Activated naive CD8-positive, alpha-beta T cell (primary cell): Measurements from ENCODE around the gene RAET1E.
"Not testable (repeated sequence)": the region's sequence is repeated elsewhere in the genome, so short reads cannot be mapped to it uniquely, and the experiment has no call there.

Experiments
- H3K27ac Mint-ChIP-seq: one replicate; pipeline ENCODE4 v1.8.0; 2021; ENCODE audit warnings: mixed read lengths
- H3K27me3 Mint-ChIP-seq: one replicate; pipeline ENCODE4 v1.8.0; 2021; ENCODE audit warnings: mixed read lengths
- H3K36me3 Mint-ChIP-seq: one replicate; pipeline ENCODE4 v1.8.0; 2021; ENCODE audit warnings: mixed read lengths
- H3K4me1 Mint-ChIP-seq: one replicate; pipeline ENCODE4 v1.8.0; 2021; ENCODE audit warnings: low read depth, mixed read lengths
- H3K4me3 Mint-ChIP-seq: one replicate; pipeline ENCODE4 v1.8.0; 2021; ENCODE audit warnings: mild to moderate bottlenecking, mixed read lengths
- H3K9me3 Mint-ChIP-seq: one replicate; pipeline ENCODE4 v1.8.0; 2021; ENCODE audit warnings: low read depth, mixed read lengths

RAET1E gene

DNA sequence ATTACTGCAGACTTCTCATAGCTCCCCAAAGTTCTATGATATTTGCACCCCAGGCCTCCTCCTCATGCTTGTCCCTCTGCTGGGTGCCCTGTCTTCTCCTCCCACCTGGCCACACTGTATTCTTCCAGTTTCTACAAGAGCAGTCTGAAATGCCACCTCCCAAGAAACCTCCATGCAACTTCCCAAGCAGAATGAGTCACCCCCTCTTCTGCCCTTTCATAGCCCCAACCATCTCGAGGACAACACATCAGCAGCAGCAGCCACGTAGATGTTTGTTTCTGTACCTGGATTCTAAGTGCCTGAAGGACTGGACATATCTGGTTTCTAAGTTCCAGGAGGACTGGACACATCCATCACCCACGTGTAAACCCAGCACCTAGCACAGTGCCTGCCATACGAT, 37.3 kb upstream of the RAET1E start:
- no peaks in the 10 kb centered on the region for H3K36me3 Mint-ChIP-seq
- H3K4me1 Mint-ChIP-seq, result peaks cover 12% of the 10 kb centered on the region
- peak overlapping the region; percentile 55 for H3K27ac Mint-ChIP-seq
- no peaks in the 10 kb centered on the region for H3K9me3 Mint-ChIP-seq
- no peak overlapping the region for H3K4me3 Mint-ChIP-seq
- peaks cover 60% of the 10 kb centered on the region for H3K27me3 Mint-ChIP-seq

DNA sequence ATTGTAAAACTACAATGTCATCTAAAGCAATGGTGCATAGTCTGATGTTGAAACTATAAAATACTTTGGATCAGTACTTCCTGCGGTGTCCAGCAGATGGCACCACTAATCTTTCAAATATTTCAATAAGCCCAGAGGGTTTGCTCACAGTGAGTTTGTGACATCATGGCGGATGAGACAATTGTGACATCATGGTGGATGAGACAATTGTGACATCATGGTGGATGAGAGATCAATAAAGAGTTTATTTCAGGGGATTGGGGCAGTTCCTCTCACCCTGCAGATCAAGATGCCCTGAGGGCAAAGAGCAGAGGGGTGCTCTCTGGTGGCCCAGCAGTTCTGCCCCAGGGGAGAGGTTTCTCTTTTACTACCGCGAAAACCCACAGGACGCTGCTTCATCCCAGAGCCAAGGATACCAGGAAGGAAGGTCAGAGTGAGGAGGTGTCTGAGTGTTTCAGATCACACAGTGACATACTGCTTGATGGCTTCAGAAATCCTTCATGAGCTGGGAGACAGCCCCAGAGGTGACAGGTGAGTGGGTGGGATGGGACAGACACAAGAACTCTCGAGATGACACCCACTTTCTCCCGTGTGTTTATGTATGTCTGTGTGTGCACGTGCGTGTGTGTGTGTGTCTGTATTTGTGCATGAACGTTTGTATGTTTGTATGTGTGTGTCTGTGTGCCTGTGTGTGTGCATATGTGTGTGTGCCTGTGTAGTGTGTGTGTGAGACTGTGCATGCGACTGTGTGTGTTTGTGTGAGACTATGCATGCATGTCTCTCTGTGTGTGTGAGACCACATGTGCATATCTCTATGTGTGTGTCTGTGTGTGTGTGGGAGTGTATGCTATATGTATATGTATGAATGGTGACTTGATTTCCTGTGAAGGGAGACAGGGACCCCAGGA, 36.6 kb upstream of the RAET1E start:
- H3K4me1 Mint-ChIP-seq, result peaks cover 11% of the 10 kb centered on the region
- H3K27me3 Mint-ChIP-seq, result peaks cover 63% of the 10 kb centered on the region
- H3K9me3 Mint-ChIP-seq, result no peaks in the 10 kb centered on the region
- no peak overlapping the region for H3K27ac Mint-ChIP-seq
- H3K36me3 Mint-ChIP-seq, result no peaks in the 10 kb centered on the region
- no peak overlapping the region for H3K4me3 Mint-ChIP-seq

DNA sequence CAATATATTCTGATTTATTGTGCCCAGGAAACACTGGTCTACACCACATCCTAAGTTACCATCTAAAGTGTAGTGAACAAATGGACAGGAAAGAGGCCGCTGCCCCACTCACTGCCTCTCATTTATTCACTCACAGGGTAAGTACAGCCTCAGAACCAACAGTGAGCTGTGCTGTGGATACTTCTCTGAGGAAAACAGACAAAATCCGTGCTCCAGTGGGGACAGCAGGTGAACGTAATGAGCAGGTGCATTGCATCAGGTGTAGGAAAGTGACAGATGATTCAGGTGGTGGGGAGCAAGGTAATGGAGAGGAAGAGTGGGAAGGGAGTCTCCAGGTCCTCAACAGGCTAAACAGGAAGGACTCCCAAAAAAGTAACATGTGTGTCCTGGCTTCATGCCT, 35.5 kb upstream of the RAET1E start:
- Mint-ChIP-seq H3K27me3 (peaks cover 66% of the 10 kb centered on the region), H3K9me3 (no peaks in the 10 kb centered on the region), H3K4me1 (peaks cover 4% of the 10 kb centered on the region), H3K27ac (no peak overlapping the region), H3K36me3 (no peaks in the 10 kb centered on the region), H3K4me3 (no peak overlapping the region)

DNA sequence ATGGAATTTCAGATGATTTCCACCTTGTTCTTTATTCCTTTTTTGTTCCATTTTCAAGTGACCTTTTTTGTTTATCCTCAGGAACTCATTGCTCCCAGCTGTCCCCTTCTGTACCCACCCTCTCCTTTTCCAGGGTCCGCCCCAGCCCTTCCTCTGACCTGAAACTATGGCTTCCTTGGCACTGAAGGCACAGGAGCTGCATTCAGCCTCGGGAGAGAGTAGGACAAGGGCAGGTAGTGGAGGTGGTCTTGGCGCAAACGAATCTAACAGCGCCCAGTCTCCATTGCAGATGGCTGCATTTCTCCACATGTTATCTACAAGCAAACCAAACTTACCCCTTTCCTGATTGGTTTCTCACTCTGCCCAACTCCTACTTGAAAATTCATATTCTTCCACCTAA, 35.1 kb upstream of the RAET1E start:
- Mint-ChIP-seq H3K27me3 (peaks cover 70% of the 10 kb centered on the region), H3K4me1 (peaks cover 2% of the 10 kb centered on the region), H3K9me3 (no peaks in the 10 kb centered on the region), H3K36me3 (no peaks in the 10 kb centered on the region), H3K4me3 (no peak overlapping the region), H3K27ac (no peak overlapping the region)

DNA sequence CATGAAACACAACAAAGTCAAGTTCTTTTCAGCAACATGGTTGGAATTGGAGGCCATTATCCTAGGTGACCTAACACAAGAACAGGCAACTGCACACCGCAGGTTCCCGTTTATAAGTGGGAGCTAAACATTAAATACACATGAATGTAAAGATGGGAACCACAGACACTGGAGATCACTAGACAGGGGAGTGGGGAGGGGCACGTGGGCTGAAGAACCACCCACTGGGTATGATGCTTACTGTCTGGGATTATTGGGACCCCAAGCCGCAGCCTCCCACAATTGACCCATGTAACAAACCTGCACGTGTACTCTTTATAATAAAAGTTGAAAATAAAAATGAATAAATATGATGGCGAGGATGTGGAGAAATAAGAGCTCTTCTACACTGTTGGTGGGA, 33.6 kb upstream of the RAET1E start:
- Mint-ChIP-seq H3K27ac (no peak overlapping the region), H3K4me1 (no peaks in the 10 kb centered on the region), H3K36me3 (no peaks in the 10 kb centered on the region), H3K27me3 (peaks cover 67% of the 10 kb centered on the region), H3K9me3 (no peaks in the 10 kb centered on the region), H3K4me3 (no peak overlapping the region)

DNA sequence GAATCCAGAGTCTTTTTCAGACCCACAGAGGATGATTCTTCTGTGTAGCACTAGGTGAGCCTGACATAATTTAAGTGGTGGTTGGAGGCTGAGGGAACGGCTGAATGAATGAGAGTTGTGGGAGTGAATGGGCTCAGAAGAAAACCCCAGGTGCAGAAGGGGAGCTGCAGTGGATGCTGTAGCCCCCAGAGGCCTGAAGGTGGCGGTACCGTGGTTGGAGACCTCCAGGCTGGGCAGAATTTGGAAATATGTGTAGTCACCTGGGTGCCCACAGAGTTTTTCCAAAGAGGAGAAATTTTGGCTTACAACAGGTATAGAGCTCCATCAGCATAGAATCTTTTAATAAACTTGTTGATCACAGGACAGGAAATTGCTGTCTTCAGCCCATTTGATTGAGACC, 31.5 kb upstream of the RAET1E start:
- Mint-ChIP-seq H3K9me3 (no peaks in the 10 kb centered on the region), H3K27ac (no peak overlapping the region), H3K27me3 (peaks cover 66% of the 10 kb centered on the region), H3K36me3 (no peaks in the 10 kb centered on the region), H3K4me1 (peaks cover 8% of the 10 kb centered on the region), H3K4me3 (no peak overlapping the region)

DNA sequence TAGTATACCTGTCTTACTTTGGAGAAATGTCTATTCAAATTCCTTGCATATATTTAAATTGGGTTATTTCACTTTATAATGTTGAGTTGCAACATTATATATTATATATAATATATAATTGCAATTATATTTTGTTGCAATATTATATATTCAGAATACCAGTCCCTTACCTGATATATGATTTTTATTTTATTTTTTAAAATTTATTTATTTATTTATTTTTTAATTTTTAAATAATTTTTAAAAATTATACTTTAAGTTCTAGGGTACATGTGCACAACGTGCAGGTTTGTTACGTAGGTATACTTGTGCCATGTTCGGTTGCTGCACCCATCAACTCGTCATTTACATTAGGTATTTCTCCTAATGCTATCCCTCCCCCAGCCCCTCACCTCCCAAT, 29.1 kb upstream of the RAET1E start:
- H3K27ac Mint-ChIP-seq, H3K9me3 Mint-ChIP-seq, H3K4me3 Mint-ChIP-seq, H3K36me3 Mint-ChIP-seq: not testable (repeated sequence)
- Mint-ChIP-seq H3K4me1 (peaks cover 19% of the 10 kb centered on the region), H3K27me3 (peaks cover 68% of the 10 kb centered on the region)

DNA sequence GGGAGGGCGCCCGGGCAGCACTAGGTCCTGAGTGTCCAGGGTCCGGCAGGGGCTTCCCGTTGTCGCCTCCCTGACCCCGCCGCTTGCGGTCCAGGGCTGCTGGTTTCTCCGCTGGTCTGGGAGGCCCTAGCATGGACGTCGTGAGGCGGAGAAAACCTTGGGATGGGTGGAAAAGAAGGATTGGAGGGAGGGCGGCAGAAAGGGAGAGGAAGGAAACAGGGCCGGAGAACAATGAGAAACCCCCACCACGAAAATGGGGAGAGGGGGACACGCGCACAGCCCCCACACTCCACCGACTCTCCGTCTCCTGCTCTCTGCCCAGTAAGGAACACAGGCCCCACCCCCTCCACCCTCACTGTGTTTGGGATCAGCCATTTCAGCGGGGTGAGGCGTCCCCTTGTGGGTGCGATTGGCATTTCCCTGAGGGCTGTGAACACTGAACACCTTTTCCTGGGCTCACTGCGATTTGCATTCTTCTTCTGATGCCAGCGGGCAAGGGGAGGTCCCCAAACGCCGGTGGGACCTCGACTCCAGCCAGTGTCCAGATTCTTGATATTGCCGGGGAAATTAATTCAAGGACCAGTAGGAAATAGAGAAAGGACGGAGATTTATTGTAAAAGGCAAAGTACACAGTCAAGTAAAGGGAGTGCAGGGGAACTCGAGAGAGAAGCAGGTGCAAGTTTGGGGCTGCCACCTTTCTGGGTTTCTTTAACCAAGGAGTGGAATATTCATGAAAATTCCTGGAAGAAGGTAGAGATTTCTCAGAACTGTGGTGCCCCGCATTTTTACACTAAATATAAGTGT, 28.3 kb upstream of the RAET1E start:
- Mint-ChIP-seq H3K4me3 (peak overlapping the region; percentile 1), H3K27me3 (peaks cover 69% of the 10 kb centered on the region), H3K36me3 (no peaks in the 10 kb centered on the region), H3K4me1 (peaks cover 20% of the 10 kb centered on the region), H3K27ac (no peak overlapping the region), H3K9me3 (no peaks in the 10 kb centered on the region)

DNA sequence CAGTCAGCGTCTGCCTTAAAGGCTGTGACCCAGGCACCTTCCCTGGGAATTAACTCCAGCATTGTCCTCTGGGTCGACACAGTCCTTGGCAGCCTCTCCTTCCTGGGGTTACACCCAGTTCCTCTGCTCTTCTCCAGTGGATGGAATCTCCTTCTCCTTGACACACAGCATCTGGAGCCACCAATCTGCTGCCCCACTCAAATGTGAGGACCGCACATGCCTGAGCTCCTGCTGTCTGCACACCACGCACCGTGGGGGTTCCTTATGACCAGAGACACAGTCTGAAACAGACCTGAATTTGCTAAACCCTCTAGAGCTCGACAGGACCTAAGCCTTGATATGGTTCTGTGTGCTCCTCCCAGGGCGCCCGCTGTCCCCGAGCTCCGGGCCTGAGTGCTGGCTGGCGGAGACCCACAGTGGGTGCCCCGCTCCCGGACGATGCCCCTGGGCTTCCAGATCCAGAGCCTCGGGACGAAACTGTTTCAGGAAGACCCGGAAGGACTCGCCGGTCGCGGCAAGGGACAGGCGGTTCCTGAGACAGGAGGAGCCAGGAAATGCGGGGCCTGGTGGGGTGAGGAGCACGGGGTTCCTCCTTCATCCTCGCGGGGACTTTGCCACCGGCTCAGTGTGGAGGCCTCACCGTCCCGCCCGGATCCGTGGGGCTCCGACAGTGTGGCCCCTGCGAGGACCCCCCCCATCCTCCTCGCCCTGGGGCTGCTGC, 27.5 kb upstream of the RAET1E start:
- peaks cover 69% of the 10 kb centered on the region for H3K27me3 Mint-ChIP-seq
- H3K4me3 Mint-ChIP-seq, result peak overlapping the region; percentile 67
- no peak overlapping the region for H3K27ac Mint-ChIP-seq
- H3K9me3 Mint-ChIP-seq, result no peaks in the 10 kb centered on the region
- H3K4me1 Mint-ChIP-seq, result peaks cover 20% of the 10 kb centered on the region
- H3K36me3 Mint-ChIP-seq, result peaks cover 3% of the 10 kb centered on the region

DNA sequence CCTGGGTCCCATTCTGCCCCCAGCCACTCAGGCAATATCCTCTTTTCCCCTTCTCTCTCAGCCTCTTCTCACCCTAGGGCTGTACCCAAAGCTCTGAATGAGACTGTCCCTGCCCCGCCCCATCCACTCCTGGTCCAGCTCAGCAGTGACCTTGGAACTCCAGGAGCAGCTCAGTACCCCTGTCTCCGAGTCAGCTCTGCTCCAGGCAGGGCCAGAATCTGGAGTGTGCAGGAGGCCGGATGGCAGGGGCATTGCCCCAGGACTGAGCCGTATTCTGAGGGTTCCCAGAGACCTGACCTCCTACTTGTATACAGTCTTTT, 27.0 kb upstream of the RAET1E start:
- H3K4me1 Mint-ChIP-seq, result peaks cover 20% of the 10 kb centered on the region
- no peaks in the 10 kb centered on the region for H3K9me3 Mint-ChIP-seq

DNA sequence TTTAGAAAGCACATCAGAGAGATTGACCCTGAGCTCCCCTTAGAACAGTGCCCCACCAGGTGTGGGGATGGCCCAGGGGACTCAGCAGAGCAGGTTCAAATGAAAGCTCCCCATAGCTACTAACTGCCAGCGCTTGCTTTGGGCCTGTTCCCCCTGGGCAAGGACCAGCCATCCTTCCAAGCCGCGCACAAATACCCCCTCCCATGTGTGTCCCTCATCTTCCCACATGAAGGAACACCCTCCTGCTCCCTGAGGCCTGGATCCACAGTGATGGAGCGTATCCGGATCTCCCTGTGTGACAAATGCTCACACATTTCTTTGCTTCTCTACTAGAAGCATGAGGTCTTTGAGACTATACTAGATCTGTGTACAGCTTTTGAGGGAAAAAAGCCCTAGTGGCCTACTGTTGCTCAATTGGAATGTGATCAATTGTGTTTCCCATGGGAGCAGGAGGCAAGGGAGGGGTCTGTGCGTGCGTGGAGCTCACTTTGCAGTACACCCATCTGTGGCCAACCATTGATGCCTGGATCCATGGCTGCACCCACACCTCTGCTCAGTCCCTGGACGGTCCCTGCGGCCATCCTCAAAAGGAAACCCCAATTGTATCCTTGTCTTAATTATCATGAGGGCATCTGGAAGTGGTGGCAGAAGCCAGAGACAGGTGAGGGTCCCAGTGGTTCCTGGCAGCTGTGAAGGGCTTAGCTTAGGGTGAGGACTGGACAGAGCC, 26.5 kb upstream of the RAET1E start:
- Mint-ChIP-seq H3K27me3 (peaks cover 65% of the 10 kb centered on the region), H3K4me1 (peaks cover 20% of the 10 kb centered on the region), H3K4me3 (peak overlapping the region; percentile 63)

More for the DNA sequence above, 27.0 kb upstream of the RAET1E start:
- H3K27me3 Mint-ChIP-seq, result peaks cover 68% of the 10 kb centered on the region
- no peak overlapping the region for H3K27ac Mint-ChIP-seq
- H3K36me3 Mint-ChIP-seq, result peaks cover 3% of the 10 kb centered on the region
- peak overlapping the region; percentile 67 for H3K4me3 Mint-ChIP-seq

DNA sequence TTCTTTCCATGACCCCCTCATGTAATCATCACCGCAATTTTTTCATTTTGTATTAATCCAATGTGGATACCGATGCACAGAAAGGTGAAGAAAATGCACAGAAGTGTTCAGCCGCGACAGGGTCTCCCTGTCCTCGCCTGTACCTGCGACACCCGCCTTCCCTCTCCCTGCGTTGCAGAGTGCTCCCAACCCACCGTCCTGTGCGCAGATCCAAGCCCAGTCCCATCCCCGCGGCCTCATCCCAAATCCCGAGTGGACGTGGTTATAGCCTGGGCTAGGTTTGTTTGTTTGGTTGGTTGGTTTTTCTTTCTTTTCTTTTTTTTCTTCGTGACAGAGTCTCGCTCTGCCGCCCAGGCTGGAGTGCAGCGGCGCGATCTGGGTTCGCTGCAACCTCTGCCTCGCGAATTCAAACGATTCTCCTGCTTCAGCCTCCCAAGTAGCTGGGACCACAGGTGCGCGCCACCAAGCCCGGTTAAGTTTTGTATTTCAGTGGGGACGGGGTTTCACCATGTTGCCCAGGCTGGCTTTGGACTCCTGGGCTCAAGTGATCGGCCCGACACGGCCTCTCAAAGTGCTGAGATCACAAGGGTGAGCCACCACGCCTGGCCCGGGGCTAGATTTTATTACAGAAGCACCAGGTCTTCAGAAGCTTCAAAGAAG, 25.5 kb upstream of the RAET1E start:
- no peaks in the 10 kb centered on the region for H3K9me3 Mint-ChIP-seq
- H3K27me3 Mint-ChIP-seq, result peaks cover 59% of the 10 kb centered on the region
- H3K4me1 Mint-ChIP-seq, result peaks cover 20% of the 10 kb centered on the region
- H3K4me3 Mint-ChIP-seq, result peak overlapping the region; percentile 87
- H3K27ac Mint-ChIP-seq, result no peak overlapping the region
- peaks cover 3% of the 10 kb centered on the region for H3K36me3 Mint-ChIP-seq

More for the DNA sequence above, 26.5 kb upstream of the RAET1E start:
- peaks cover 3% of the 10 kb centered on the region for H3K36me3 Mint-ChIP-seq
- no peak overlapping the region for H3K27ac Mint-ChIP-seq
- no peaks in the 10 kb centered on the region for H3K9me3 Mint-ChIP-seq

DNA sequence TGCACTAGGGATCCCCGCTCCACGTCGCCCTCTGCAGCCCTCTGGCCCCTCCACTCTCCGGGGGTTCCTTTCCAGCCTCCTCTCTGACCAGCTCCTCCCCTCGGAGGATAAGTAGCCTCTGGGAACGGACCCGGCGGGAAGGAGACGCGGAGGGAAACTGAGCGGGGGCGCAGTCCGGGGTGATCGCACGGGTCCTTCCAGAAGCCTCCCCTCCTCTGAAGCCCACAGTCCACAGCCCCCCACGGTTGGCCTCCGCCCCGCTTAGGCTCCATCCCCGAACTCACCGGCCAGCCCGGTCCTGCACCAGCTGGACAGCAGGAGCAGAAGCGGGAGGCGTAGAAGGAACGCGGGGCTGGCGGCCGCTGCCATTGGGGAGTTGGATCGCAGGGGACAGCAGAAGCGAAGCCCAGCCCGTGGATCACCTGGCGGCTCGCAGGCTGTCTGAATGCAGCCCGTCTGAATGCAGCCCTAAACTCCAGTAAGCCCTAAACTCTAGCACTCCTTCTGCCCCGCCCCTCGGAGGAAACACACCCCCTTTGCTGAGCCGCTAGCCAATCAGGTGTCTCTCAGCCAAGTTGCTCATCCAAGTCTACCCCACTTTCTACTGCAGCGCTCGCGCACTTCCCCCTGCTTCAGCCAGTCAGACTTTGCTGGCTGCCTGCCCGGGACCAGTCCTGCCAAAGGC, 24.9 kb upstream of the RAET1E start, which contains the start of gene RAET1G:
Gene RAET1G, minus strand, starts transcription at position 480 of the 685 bp plus-strand sequence. Its CDS starts 111 bp downstream, at position 369.
- peaks cover 20% of the 10 kb centered on the region for H3K4me1 Mint-ChIP-seq
- H3K36me3 Mint-ChIP-seq, result peaks cover 3% of the 10 kb centered on the region
- H3K27me3 Mint-ChIP-seq, result peaks cover 52% of the 10 kb centered on the region
- H3K4me3 Mint-ChIP-seq, result peak within 1 kb of the TSS; percentile 87
- no peaks in the 10 kb centered on the region for H3K9me3 Mint-ChIP-seq
- no peak within 1 kb of the TSS for H3K27ac Mint-ChIP-seq
